Measurements from ENCODE around the gene EGFL6.

DNA sequence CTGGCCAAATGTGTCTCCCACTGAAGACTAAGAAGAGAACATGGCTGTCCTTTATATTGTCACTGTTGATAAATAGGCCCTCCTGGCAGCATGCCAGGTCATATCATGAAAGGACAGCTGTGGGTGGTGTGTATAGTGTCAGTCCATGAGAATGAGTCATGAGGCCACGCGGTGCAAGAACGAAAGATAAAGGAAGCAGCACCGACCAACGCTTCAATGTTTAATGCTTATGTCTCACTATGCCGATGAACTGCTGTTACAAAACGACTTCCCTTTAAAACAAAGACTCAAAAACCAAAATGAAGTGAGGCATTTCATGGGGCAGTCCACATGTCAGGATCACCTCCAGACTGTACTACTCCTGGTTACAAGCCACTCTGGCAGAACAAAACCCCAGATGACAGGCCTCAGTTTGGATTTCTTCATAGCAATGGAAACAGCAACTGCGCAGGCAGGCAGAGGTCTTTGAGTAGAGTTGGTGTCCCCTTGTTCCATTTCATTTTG lies 78.4 kb downstream of the EGFL6 start:
- TF ChIP-seq POLR2A (IDR thresholded peaks at IDR 0.05; ENCODE audit: low read depth, low read length), result no peak
- TF ChIP-seq TAF1 (IDR thresholded peaks at IDR 0.05; ENCODE audit: borderline replicate concordance, low read depth, low read length), result no peak

All from GM12892 (cell line).